H9 (cell line): ENCODE measurements around the gene DPF3. TPM values are rescaled to one million over a fixed set of nuclear protein-coding genes. Genes with fewer than 3 reads are reported as not detected.

Source experiments
- DNase-seq: peaks from one replicate; pipeline ENCODE4 v3.0.0-alpha.2; 2017
- H2AFZ ChIP-seq: one replicate; pipeline ENCODE4 v1.6.1; 2013; ENCODE audit warnings: mild to moderate bottlenecking, low read length, control low read depth, moderate library complexity
- H2AK5ac ChIP-seq: 2 replicates; pipeline ENCODE4 v1.6.1; 2013; ENCODE audit warnings: low read length, control low read depth, mixed read lengths; ENCODE audit not compliant: insufficient read length
- H2BK120ac ChIP-seq: one replicate; pipeline ENCODE4 v1.6.1; 2013; ENCODE audit warnings: low read depth, mild to moderate bottlenecking, low read length, control low read depth, inconsistent platforms; ENCODE audit not compliant: poor library complexity, severe bottlenecking
- H2BK12ac ChIP-seq: 2 replicates; pipeline ENCODE4 v1.6.1; 2013; ENCODE audit warnings: low read length, control low read depth, mixed read lengths, low read depth; ENCODE audit not compliant: insufficient read length
- H2BK15ac ChIP-seq: 2 replicates; pipeline ENCODE4 v1.6.1; 2013; ENCODE audit warnings: low read depth, low read length, control low read depth
- H2BK20ac ChIP-seq: one replicate; pipeline ENCODE4 v1.6.1; 2013; ENCODE audit warnings: low read depth, mild to moderate bottlenecking, low read length, control low read depth, inconsistent platforms; ENCODE audit not compliant: poor library complexity, severe bottlenecking
- H2BK5ac ChIP-seq: 2 replicates; pipeline ENCODE4 v1.6.1; 2013; ENCODE audit warnings: low read length, control low read depth, mixed read lengths; ENCODE audit not compliant: insufficient read length
- H3K14ac ChIP-seq: 2 replicates; pipeline ENCODE4 v1.6.1; 2013; ENCODE audit warnings: low read length, control low read depth; ENCODE audit not compliant: insufficient read depth
- H3K18ac ChIP-seq: 2 replicates; pipeline ENCODE4 v1.6.1; 2013; ENCODE audit warnings: low read depth, mild to moderate bottlenecking, mixed read lengths, low read length, control low read depth; ENCODE audit not compliant: insufficient read length
- H3K23ac ChIP-seq: 2 replicates; pipeline ENCODE4 v1.6.1; 2013; ENCODE audit warnings: low read length, control low read depth, mixed read lengths, low read depth; ENCODE audit not compliant: insufficient read length
- H3K23me2 ChIP-seq: 2 replicates; pipeline ENCODE4 v1.6.1; 2013; ENCODE audit warnings: low read depth, mild to moderate bottlenecking, mixed read lengths, low read length, control low read depth; ENCODE audit not compliant: insufficient read length, poor library complexity, severe bottlenecking
- H3K27ac ChIP-seq: 2 replicates; pipeline ENCODE4 v1.5.1; 2013; ENCODE audit warnings: low read length, control low read depth, mixed read lengths, low read depth; ENCODE audit not compliant: insufficient read length
- H3K27me3 ChIP-seq: 2 replicates; pipeline ENCODE4 v1.6.1; 2013; ENCODE audit warnings: low read length, control low read depth, inconsistent platforms; ENCODE audit not compliant: insufficient read depth
- H3K4ac ChIP-seq: 2 replicates; pipeline ENCODE4 v1.6.1; 2013; ENCODE audit warnings: low read depth, mild to moderate bottlenecking, control low read depth, inconsistent platforms, low read length, moderate library complexity
- H3K4me1 ChIP-seq: 2 replicates; pipeline ENCODE4 v1.6.1; 2013; ENCODE audit warnings: low read length, control low read depth, inconsistent platforms; ENCODE audit not compliant: insufficient read depth
- H3K4me2 ChIP-seq: 2 replicates; pipeline ENCODE4 v1.6.1; 2013; ENCODE audit warnings: low read length, control low read depth, mixed read lengths; ENCODE audit not compliant: insufficient read length, insufficient read depth
- H3K56ac ChIP-seq: 2 replicates; pipeline ENCODE4 v1.6.1; 2013; ENCODE audit warnings: low read depth, mild to moderate bottlenecking, mixed read lengths, low read length, control low read depth; ENCODE audit not compliant: insufficient read length
- H3K79me1 ChIP-seq: 2 replicates; pipeline ENCODE4 v1.6.1; 2013; ENCODE audit warnings: low read depth, mild to moderate bottlenecking, moderate library complexity, low read length, control low read depth, inconsistent platforms; ENCODE audit not compliant: insufficient read depth, poor library complexity, severe bottlenecking
- H3K79me2 ChIP-seq: 2 replicates; pipeline ENCODE4 v1.6.1; 2013; ENCODE audit warnings: low read length, control low read depth, inconsistent platforms; ENCODE audit not compliant: insufficient read depth
- H3K9ac ChIP-seq: 2 replicates; pipeline ENCODE4 v1.6.1; 2013; ENCODE audit warnings: low read length, control low read depth, mixed read lengths; ENCODE audit not compliant: insufficient read length; ENCODE audit errors: extremely low read depth
- H3K9me3 ChIP-seq: one replicate; pipeline ENCODE4 v1.6.1; 2013; ENCODE audit warnings: low read depth, low read length, inconsistent platforms; ENCODE audit not compliant: control insufficient read depth
- H3T11ph ChIP-seq: one replicate; pipeline ENCODE4 v1.6.1; 2013; ENCODE audit warnings: mild to moderate bottlenecking, low read length, control low read depth, inconsistent platforms
- H4K20me1 ChIP-seq: one replicate; pipeline ENCODE4 v1.6.1; 2013; ENCODE audit not compliant: control insufficient read depth, insufficient read length, insufficient read depth
- H4K5ac ChIP-seq: 2 replicates; pipeline ENCODE4 v1.6.1; 2013; ENCODE audit warnings: low read depth, mild to moderate bottlenecking, mixed read lengths, low read length, control low read depth; ENCODE audit not compliant: insufficient read length
- H4K8ac ChIP-seq: replicated peaks from 2 replicates; pipeline ENCODE4 v1.6.1; 2013; ENCODE audit warnings: low read length, control low read depth, mixed read lengths, low read depth; ENCODE audit not compliant: insufficient read length
- H4K91ac ChIP-seq: 2 replicates; pipeline ENCODE4 v1.6.1; 2013; ENCODE audit warnings: low read depth, mild to moderate bottlenecking, moderate library complexity, mixed read lengths, low read length, control low read depth; ENCODE audit not compliant: insufficient read length
- H3K27ac Mint-ChIP-seq, 3 experiments: 2 replicates in 2 of 3; 3 replicates in 1 of 3; pipeline ENCODE4 v1.8.0; 2020 to 2021; ENCODE audit warnings: mixed read lengths in 3 of 3, mild to moderate bottlenecking in 1 of 3, moderate library complexity in 1 of 3
- H3K27me3 Mint-ChIP-seq: 2 replicates; pipeline ENCODE4 v1.8.0; 2021; ENCODE audit warnings: low read depth, mild to moderate bottlenecking, moderate library complexity, mixed read lengths
- H3K36me3 Mint-ChIP-seq, 3 experiments: 2 replicates in 2 of 3; 3 replicates in 1 of 3; pipeline ENCODE4 v1.8.0; 2020 to 2021; ENCODE audit warnings: low read depth in 3 of 3, mixed read lengths in 3 of 3; ENCODE audit not compliant: insufficient read depth in 1 of 3
- H3K4me1 Mint-ChIP-seq, 2 experiments: 2 replicates each; pipeline ENCODE4 v1.8.0; 2020; ENCODE audit warnings: mixed read lengths in 2 of 2
- H3K4me3 Mint-ChIP-seq, 2 experiments: 2 replicates in 1 of 2; 3 replicates in 1 of 2; pipeline ENCODE4 v1.8.0; 2020 to 2021; ENCODE audit warnings: mild to moderate bottlenecking in 2 of 2, mixed read lengths in 2 of 2, moderate library complexity in 1 of 2
- H3K9me3 Mint-ChIP-seq, 2 experiments: 2 replicates in 1 of 2; 3 replicates in 1 of 2; pipeline ENCODE4 v1.8.0; 2020; ENCODE audit warnings: mild to moderate bottlenecking in 2 of 2, mixed read lengths in 2 of 2, moderate library complexity in 1 of 2
- WGBS: extraction: QIAGEN DNeasy Blood & Tissue Kit; methylation state at CpG from one replicate; pipeline ENCODE4 v1.1.7; 2013; ENCODE audit warnings: missing lambda C conversion rate, low lambda C conversion rate, mixed read lengths; ENCODE audit not compliant: insufficient read length; ENCODE audit errors: extremely low coverage; 5-methylcytosine and 5-hydroxymethylcytosine counted together
- total RNA-seq: library from RNA; stranded (reverse); gene quantifications from 2 replicates; pipeline ENCODE4 v1.2.1, GENCODE V29; 2021
- TF ChIP-seq, protein P1 (sequence below): fragments of 200-600 bp; sonication (generic); conservative IDR thresholded peaks from 3 replicates; pipeline ENCODE4 v1.8.0; 2021; ENCODE audit warnings: antibody characterized with exemption, mild to moderate bottlenecking

Gene DPF3
- total RNA-seq, 1 experiment from 2014 or later = not detected

DNA sequence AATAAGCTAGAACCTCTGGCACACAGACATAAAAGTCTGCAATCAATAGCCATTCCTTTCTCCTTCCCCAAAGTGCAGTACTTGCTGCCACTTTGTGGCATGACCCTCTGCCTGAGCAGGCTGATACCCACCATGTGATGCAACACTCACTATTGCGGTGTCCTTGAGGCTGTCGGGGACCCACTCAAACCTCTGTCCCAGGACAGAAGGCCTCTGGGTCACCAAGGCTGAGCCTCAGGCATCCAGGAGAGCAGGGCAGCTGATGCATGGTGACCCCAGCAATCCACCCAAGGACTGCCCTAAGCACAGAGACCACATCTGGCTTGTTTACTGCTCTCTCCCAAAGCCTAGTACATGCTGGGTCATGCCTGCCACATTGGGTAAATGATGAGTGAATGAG lies 114.2 kb downstream of the DPF3 start:
- Histone ChIP-seq H2BK15ac (no peak overlapping the region), H3K18ac (no peak overlapping the region), H2BK20ac (no peak overlapping the region), H4K91ac (no peak overlapping the region), H3K4me1 (no peaks in the 10 kb centered on the region), H3K9me3 (peaks cover 8% of the 10 kb centered on the region), H3K14ac (no peak overlapping the region; the same call in 1 of the 2 replicates), H4K8ac (no peak overlapping the region), H3K23me2 (no peaks in the 10 kb centered on the region), H2AK5ac (no peak overlapping the region), H3K9ac (no peak overlapping the region), H3K27ac (no peak overlapping the region), H2AFZ (no peak overlapping the region), H4K5ac (no peak overlapping the region), H3K4ac (no peak overlapping the region), H3K23ac (no peak overlapping the region), H2BK12ac (no peak overlapping the region), H4K20me1 (no peaks in the 10 kb centered on the region), H3T11ph (no peak overlapping the region), H3K4me2 (no peak overlapping the region), H2BK5ac (no peak overlapping the region), H3K56ac (no peak overlapping the region), H3K79me2 (no peaks in the 10 kb centered on the region), H2BK120ac (no peak overlapping the region), H3K27me3 (no peaks in the 10 kb centered on the region), H3K79me1 (no peaks in the 10 kb centered on the region)
- Mint-ChIP-seq H3K27ac (no peak overlapping the region), H3K27me3 (peaks cover 5% of the 10 kb centered on the region), H3K4me1 (peaks cover 9 to 12% of the 10 kb centered on the region in 2 experiments), H3K4me3 (no peak overlapping the region), H3K9me3 (peaks cover 8 to 11% of the 10 kb centered on the region in 2 experiments; a peak in 3 of 5 replicates), H3K36me3 (peaks cover 0 to 9% (median 2%) of the 10 kb centered on the region in 3 experiments; a peak in 3 of 7 replicates)
- no peak for DNase-seq
- TF ChIP-seq, protein P1, sequence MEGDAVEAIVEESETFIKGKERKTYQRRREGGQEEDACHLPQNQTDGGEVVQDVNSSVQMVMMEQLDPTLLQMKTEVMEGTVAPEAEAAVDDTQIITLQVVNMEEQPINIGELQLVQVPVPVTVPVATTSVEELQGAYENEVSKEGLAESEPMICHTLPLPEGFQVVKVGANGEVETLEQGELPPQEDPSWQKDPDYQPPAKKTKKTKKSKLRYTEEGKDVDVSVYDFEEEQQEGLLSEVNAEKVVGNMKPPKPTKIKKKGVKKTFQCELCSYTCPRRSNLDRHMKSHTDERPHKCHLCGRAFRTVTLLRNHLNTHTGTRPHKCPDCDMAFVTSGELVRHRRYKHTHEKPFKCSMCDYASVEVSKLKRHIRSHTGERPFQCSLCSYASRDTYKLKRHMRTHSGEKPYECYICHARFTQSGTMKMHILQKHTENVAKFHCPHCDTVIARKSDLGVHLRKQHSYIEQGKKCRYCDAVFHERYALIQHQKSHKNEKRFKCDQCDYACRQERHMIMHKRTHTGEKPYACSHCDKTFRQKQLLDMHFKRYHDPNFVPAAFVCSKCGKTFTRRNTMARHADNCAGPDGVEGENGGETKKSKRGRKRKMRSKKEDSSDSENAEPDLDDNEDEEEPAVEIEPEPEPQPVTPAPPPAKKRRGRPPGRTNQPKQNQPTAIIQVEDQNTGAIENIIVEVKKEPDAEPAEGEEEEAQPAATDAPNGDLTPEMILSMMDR = no peak
- WGBS = no CpG with 5 or more reads among the region's 2 CpGs
